Brain microvascular endothelial cell (primary cell): ENCODE data around the gene SLC6A14.

Experiments
- DNase-seq: peaks from one replicate; pipeline ENCODE4 v3.0.0-alpha.2; 2020
- H3K27ac ChIP-seq: fragments of 250-450 bp; sonication (Bioruptor Pico); 2 replicates; pipeline ENCODE4 v1.5.1; 2020; ENCODE audit warnings: mild to moderate bottlenecking, moderate library complexity
- H3K27me3 ChIP-seq: fragments of 250-450 bp; sonication (Bioruptor Pico); replicated peaks from 2 replicates; pipeline ENCODE4 v1.5.1; 2020; ENCODE audit warnings: mild to moderate bottlenecking
- H3K36me3 ChIP-seq: fragments of 250-450 bp; sonication (Bioruptor Pico); replicated peaks from 2 replicates; pipeline ENCODE4 v1.5.1; 2020; ENCODE audit warnings: mild to moderate bottlenecking
- H3K4me3 ChIP-seq: 2 replicates; pipeline ENCODE4 v1.5.1; 2011; ENCODE audit warnings: low read depth, mild to moderate bottlenecking, control low read depth, low read length, moderate library complexity
- in situ Hi-C: cut with HindIII; loops from 2 replicates; pipeline ENCODE4 v1.10.0; 2017; ENCODE audit warnings: low sequenced_read_pairs, low pct_ligation_motif_present
- TF ChIP-seq, protein P1 (sequence below): IDR thresholded peaks from 2 replicates; pipeline ENCODE4 v1.5.1; 2011; ENCODE audit warnings: low read depth, mild to moderate bottlenecking, moderate library complexity, low read length, control low read depth, inconsistent platforms; ENCODE audit errors: missing control alignments

Gene SLC6A14, protein sequence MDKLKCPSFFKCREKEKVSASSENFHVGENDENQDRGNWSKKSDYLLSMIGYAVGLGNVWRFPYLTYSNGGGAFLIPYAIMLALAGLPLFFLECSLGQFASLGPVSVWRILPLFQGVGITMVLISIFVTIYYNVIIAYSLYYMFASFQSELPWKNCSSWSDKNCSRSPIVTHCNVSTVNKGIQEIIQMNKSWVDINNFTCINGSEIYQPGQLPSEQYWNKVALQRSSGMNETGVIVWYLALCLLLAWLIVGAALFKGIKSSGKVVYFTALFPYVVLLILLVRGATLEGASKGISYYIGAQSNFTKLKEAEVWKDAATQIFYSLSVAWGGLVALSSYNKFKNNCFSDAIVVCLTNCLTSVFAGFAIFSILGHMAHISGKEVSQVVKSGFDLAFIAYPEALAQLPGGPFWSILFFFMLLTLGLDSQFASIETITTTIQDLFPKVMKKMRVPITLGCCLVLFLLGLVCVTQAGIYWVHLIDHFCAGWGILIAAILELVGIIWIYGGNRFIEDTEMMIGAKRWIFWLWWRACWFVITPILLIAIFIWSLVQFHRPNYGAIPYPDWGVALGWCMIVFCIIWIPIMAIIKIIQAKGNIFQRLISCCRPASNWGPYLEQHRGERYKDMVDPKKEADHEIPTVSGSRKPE

DNA sequence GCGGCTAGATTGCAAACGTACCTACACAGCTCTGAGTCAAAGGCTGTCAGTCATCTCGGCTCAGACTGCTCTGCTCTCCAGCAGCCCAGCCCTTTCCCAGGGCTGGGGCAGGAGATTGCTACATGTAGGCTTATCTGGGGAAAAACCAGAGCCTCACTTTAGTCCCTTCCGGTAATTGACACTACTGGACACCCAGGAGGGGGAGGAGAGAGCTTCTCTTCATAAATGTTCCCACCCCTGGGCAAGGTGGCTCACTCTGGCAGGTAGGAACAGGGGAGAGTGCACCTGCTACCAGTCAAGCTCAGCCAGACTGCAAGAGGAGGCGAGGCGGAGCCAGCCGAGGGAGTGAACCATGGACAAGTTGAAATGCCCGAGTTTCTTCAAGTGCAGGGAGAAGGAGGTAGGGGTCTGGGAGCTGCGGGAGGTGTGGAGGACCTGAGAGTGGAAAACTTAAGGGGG, at the start of gene SLC6A14:
SLC6A14 (plus strand) TSS at position 249 of the 459 bp plus-strand sequence; CDS start at position 353, 104 bp downstream.
- in situ Hi-C loops = no loop called here
- no peak for DNase-seq
- no peak within 1 kb of the TSS for H3K4me3 ChIP-seq
- H3K27ac ChIP-seq = no peak within 1 kb of the TSS
- TF ChIP-seq, protein P1, sequence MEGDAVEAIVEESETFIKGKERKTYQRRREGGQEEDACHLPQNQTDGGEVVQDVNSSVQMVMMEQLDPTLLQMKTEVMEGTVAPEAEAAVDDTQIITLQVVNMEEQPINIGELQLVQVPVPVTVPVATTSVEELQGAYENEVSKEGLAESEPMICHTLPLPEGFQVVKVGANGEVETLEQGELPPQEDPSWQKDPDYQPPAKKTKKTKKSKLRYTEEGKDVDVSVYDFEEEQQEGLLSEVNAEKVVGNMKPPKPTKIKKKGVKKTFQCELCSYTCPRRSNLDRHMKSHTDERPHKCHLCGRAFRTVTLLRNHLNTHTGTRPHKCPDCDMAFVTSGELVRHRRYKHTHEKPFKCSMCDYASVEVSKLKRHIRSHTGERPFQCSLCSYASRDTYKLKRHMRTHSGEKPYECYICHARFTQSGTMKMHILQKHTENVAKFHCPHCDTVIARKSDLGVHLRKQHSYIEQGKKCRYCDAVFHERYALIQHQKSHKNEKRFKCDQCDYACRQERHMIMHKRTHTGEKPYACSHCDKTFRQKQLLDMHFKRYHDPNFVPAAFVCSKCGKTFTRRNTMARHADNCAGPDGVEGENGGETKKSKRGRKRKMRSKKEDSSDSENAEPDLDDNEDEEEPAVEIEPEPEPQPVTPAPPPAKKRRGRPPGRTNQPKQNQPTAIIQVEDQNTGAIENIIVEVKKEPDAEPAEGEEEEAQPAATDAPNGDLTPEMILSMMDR = no peak
- no peaks in the 10 kb centered on the region for H3K27me3 ChIP-seq
- no peaks in the 10 kb centered on the region for H3K36me3 ChIP-seq

DNA sequence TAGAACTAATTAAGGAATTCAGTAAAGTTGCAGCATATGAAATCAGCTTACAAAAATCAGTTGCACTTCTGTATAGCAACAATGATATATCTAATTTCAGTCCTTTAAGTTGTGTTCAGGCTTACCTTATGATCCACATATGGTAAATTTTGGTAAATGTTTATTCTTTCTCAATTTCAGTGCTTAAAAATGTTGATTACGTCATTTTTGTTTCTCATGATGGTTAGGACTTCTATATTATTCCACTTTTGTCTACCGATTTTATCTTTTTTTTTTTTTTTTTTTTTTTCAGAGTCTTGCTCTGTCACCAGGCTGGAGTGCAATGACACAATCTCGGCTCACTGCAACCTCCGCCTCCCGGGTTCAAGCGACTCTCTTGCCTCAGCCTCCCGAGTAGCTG, 40.7 kb upstream of the SLC6A14 start:
- Histone ChIP-seq H3K36me3 (no peaks in the 10 kb centered on the region), H3K27me3 (no peaks in the 10 kb centered on the region), H3K27ac (no peak overlapping the region), H3K4me3 (no peak overlapping the region)
- in situ Hi-C loops = no loop called here
- DNase-seq = no peak
- TF ChIP-seq, protein P1 = no peak

DNA sequence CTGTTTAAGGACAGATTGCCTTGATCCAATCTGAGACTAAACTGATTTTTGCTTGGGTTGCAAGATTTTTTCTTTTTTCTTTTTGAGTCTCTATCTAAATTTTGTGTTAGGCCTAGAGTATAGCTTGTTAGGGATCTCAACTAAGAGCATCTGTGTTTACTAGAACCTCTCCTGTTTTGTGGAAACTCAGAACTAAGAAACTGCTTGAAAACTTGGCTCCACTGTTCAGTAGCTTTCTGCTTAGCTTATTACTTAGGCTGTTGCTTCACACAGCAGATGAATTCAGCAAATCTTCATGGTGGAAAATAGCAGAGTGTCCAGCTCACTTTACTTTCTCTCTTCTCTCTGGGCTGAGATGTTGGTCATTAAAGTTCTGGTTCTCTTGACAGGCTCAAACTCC, 36.7 kb upstream of the SLC6A14 start:
- in situ Hi-C loops = no loop called here
- TF ChIP-seq, protein P1 = no peak

DNA sequence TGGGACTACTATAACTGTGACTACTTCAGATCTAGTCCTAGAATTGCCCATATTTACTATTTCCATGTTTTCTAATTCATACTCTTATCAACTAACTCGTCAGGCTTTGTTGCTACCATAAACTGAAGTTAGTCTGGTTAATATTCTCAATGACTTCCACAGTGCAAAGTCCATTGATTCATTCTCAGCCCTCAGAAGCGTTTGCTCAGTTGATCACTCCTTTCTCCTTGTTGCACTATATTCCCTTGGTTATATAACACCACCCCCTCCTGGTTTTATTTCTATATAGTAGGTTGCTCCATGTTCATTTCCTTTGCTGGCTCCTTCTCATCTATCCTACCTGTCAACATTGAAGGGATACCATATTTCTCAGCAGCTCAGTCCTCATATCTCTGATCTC, 27.2 kb upstream of the SLC6A14 start:
- Histone ChIP-seq H3K27ac (no peak overlapping the region), H3K27me3 (no peaks in the 10 kb centered on the region), H3K36me3 (no peaks in the 10 kb centered on the region), H3K4me3 (no peak overlapping the region)
- in situ Hi-C loops = no loop called here
- TF ChIP-seq, protein P1 = no peak
- DNase-seq = no peak

More for the DNA sequence above, 36.7 kb upstream of the SLC6A14 start:
- Histone ChIP-seq H3K27me3 (no peaks in the 10 kb centered on the region), H3K36me3 (no peaks in the 10 kb centered on the region), H3K27ac (no peak overlapping the region), H3K4me3 (no peak overlapping the region)
- no peak for DNase-seq

DNA sequence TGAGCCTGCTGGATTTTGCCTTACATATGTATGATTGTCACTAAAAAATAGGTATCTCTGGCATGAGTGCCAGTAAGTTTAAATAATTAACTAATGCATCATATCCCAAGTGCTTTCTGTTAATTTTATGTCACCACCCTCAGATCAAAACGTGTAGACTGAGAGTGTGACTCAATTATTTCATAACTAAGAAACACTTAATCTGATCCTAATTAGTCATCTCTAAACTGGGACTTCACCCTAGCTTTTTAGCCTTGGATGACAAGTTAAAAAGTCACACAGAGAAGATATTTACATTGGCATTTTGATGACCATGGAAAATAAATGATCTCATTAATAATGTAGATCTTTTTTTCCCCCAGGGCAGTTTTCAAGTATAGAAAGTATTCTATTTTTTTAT, 23.1 kb upstream of the SLC6A14 start:
- TF ChIP-seq, protein P1 = no peak
- H3K27ac ChIP-seq = no peak overlapping the region
- no peaks in the 10 kb centered on the region for H3K27me3 ChIP-seq
- H3K4me3 ChIP-seq = no peak overlapping the region
- in situ Hi-C loops = no loop called here
- no peak for DNase-seq
- no peaks in the 10 kb centered on the region for H3K36me3 ChIP-seq
